SH-SY5Y (cell line): ENCODE measurements around the gene COPE.

ENCODE experiments used
- GATA2 ChIP-seq: IDR thresholded peaks from 2 replicates; pipeline ENCODE4 v1.6.1; 2011; ENCODE audit warnings: mild to moderate bottlenecking, low read depth, low read length
- GATA3 ChIP-seq: IDR thresholded peaks from 2 replicates; pipeline ENCODE4 v1.6.1; 2011; ENCODE audit warnings: low read depth, mild to moderate bottlenecking, low read length, moderate library complexity

The COPE gene

GRCh38 chr19:18850471-18851375 lies 68.5 kb downstream of the COPE start:
- TF ChIP-seq GATA2, result no peak
- TF ChIP-seq GATA3, result no peak

GRCh38 chr19:18849838-18850400 lies 69.3 kb downstream of the COPE start:
- TF ChIP-seq GATA3 (no peak), GATA2 (no peak)
